Activated T-cell treated with anti-CD3 and anti-CD28 coated beads, Interleukin-2, amount 50 U/mL, for 4 hours (primary cell): Measurements from ENCODE around the gene REP15. TPM values are rescaled to one million over a fixed set of nuclear protein-coding genes. Genes with fewer than 3 reads are reported as not detected.
"Not testable (repeated sequence)": the region's sequence is repeated elsewhere in the genome, so short reads cannot be mapped to it uniquely, and the experiment has no call there.

Experiments used
- ATAC-seq, 2 donors: fragments of 200-7000 bp; cut with Tn5 transposase; one replicate each; pipeline ENCODE4 v1.10.0; 2021
- DNase-seq: peaks from one replicate; pipeline ENCODE4 v3.0.0-alpha.2; 2020
- H3K27me3 Mint-ChIP-seq: one replicate; pipeline ENCODE4 v1.8.0; 2021; ENCODE audit warnings: low read depth, mixed read lengths
- H3K36me3 Mint-ChIP-seq: one replicate; pipeline ENCODE4 v1.8.0; 2022; ENCODE audit warnings: mixed read lengths; ENCODE audit not compliant: insufficient read depth
- H3K4me1 Mint-ChIP-seq: one replicate; pipeline ENCODE4 v1.8.0; 2021; ENCODE audit warnings: low read depth, mixed read lengths
- H3K4me3 Mint-ChIP-seq: one replicate; pipeline ENCODE4 v1.8.0; 2021; ENCODE audit warnings: mild to moderate bottlenecking, moderate library complexity, mixed read lengths
- H3K9me3 Mint-ChIP-seq: one replicate; pipeline ENCODE4 v1.8.0; 2021; ENCODE audit warnings: mixed read lengths
- total RNA-seq, 3 donors: library from RNA; stranded (reverse); gene quantifications; one replicate each; pipeline ENCODE4 v1.2.1, GENCODE V29; 2021

Gene REP15, protein sequence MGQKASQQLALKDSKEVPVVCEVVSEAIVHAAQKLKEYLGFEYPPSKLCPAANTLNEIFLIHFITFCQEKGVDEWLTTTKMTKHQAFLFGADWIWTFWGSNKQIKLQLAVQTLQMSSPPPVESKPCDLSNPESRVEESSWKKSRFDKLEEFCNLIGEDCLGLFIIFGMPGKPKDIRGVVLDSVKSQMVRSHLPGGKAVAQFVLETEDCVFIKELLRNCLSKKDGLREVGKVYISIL
- total RNA-seq: under 1 TPM; 0.35 to 0.38 (median 0.37) TPM

- Mint-ChIP-seq H3K4me1 (no peaks in the 10 kb centered on the region), H3K36me3 (peaks cover 2% of the 10 kb centered on the region), H3K9me3 (no peaks in the 10 kb centered on the region), H3K27me3 (peaks cover 4% of the 10 kb centered on the region), H3K4me3 (no peak within 1 kb of the TSS)
- ATAC-seq: no peak
- DNase-seq: no peak
Observed at GRCh38 chr12:27696293-27696652, at the start of gene REP15. REP15 (plus strand) TSS chr12:27696447; CDS start chr12:27696563, 116 bp downstream.

DNA sequence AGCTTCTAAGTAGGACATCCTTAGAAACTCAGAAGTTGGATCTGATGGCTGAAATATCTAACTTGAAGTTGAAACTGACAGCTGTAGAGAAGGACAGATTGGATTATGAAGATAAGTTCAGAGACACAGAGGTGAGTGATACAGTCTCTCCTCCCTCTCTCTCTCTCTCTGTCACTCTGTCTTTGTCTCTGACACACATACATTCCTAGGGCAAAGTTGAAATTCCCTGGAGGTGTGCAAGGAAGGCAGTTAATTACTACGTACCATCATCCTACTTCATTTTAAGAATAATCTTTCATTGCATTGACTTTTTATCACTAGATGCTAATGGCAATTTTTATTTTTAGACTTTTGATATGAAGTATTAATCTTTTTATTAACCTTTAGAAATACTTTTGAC lies 46.2 kb upstream of the REP15 start:
- no peak overlapping the region for H3K4me3 Mint-ChIP-seq
- peaks cover 1% of the 10 kb centered on the region for H3K36me3 Mint-ChIP-seq
- H3K9me3 Mint-ChIP-seq: no peaks in the 10 kb centered on the region
- no peak for ATAC-seq
- H3K4me1 Mint-ChIP-seq: peaks cover 2% of the 10 kb centered on the region
- no peak for DNase-seq
- no peaks in the 10 kb centered on the region for H3K27me3 Mint-ChIP-seq

DNA sequence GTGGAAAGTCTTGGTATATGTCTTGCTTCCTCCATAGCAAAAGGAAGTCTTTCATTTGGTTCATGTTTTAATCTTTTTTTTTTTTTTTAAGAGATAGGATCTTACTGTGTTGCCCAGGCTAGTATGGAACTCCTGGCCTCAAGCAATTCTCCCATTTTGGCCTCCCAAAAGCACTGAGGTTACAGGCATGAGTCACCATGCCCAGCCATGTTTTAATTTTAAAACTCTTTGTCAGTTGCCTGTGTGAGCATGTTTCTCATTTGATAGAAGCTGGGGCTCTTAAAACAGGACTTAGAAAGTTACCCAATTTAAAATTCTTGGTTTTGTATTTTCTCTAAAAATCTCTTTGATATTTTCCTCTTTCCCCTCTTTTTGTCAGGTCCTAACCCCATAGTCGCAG lies 45.0 kb upstream of the REP15 start:
- Mint-ChIP-seq H3K36me3 (peaks cover 1% of the 10 kb centered on the region), H3K4me1 (peaks cover 2% of the 10 kb centered on the region), H3K4me3 (no peak overlapping the region), H3K27me3 (no peaks in the 10 kb centered on the region), H3K9me3 (no peaks in the 10 kb centered on the region)
- no peak for ATAC-seq
- no peak for DNase-seq

DNA sequence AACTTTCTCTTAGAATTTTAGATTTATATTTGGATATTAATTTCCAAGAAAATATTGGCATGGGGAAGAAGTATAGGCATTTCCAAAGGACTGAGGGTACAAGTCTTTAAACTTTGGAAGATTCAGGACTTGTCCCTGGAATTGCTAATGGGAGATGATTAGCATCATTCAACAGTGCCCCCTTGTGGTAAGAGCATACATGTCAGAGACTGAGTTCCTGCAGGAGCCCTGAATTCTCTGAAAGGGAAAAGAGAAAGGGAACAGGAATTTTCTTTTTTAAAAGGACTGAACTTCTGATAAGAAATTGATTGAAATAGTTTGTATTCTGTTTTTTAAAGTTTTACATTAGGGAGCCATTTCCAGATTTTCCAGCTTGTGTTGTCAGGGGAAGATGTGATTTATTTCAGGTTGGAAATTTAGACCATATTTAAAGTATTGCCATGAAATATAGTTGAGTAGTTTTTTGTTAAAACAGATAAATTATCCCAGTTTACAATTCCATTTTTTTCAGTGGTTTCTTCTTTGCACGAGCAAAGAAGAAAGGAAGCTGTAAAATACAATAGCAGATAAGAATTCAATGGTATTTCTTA lies 44.0 kb upstream of the REP15 start:
- H3K4me1 Mint-ChIP-seq: peaks cover 2% of the 10 kb centered on the region
- no peaks in the 10 kb centered on the region for H3K9me3 Mint-ChIP-seq
- DNase-seq (peak; percentile 7), ATAC-seq (no peak)
- no peaks in the 10 kb centered on the region for H3K27me3 Mint-ChIP-seq
- peaks cover 1% of the 10 kb centered on the region for H3K36me3 Mint-ChIP-seq
- no peak overlapping the region for H3K4me3 Mint-ChIP-seq

DNA sequence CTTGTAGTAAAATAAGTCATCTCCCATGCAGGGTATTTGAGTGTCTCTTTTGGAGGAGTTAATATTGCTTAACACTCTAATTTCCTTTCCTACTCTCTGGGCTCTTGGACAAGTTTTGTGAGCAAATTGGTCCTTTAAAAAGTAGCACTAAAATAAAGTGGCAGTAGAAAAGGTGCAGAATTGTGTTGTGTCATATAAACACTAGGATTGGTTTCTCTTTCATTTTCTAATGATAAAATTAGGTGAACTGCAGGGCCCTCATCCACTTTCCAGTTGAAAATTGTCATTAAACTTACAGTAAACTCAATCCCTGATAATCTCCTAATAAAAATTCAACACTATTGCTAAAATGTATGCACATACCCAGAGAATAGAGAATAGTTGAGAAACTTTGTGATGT lies 42.6 kb upstream of the REP15 start:
- H3K4me1 Mint-ChIP-seq: peaks cover 2% of the 10 kb centered on the region
- H3K36me3 Mint-ChIP-seq: no peaks in the 10 kb centered on the region
- H3K27me3 Mint-ChIP-seq: no peaks in the 10 kb centered on the region
- H3K4me3 Mint-ChIP-seq: no peak overlapping the region
- H3K9me3 Mint-ChIP-seq: no peaks in the 10 kb centered on the region
- ATAC-seq (no peak), DNase-seq (no peak)

GRCh38 chr12:27655476-27655875 lies 40.8 kb upstream of the REP15 start:
- not testable (repeated sequence) for H3K4me3 Mint-ChIP-seq, DNase-seq, ATAC-seq

DNA sequence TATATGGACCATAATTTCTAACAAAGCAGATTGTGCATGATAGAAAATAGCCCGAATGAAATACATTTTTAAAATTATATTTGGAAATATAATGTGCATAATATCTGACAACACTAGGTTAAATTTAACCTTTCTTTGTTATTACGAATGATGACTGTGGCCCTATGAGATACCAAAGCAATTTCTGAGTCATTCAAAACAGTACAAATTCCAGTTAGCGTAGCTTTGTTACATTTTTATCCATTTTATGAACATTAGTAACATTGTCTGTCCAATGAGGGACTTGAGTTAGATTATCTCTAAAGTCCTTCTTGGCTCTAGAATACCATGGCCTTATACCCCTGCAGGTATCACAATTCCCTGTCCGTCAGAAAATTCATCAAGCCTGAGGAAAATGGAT lies 39.0 kb upstream of the REP15 start:
- H3K9me3 Mint-ChIP-seq: no peaks in the 10 kb centered on the region
- DNase-seq (no peak), ATAC-seq (no peak)
- H3K4me1 Mint-ChIP-seq: peaks cover 2% of the 10 kb centered on the region
- no peaks in the 10 kb centered on the region for H3K27me3 Mint-ChIP-seq
- H3K36me3 Mint-ChIP-seq: no peaks in the 10 kb centered on the region
- no peak overlapping the region for H3K4me3 Mint-ChIP-seq

More at GRCh38 chr12:27655476-27655875, 40.8 kb upstream of the REP15 start:
- H3K36me3 Mint-ChIP-seq, H3K27me3 Mint-ChIP-seq, H3K9me3 Mint-ChIP-seq, H3K4me1 Mint-ChIP-seq: not testable (repeated sequence)

DNA sequence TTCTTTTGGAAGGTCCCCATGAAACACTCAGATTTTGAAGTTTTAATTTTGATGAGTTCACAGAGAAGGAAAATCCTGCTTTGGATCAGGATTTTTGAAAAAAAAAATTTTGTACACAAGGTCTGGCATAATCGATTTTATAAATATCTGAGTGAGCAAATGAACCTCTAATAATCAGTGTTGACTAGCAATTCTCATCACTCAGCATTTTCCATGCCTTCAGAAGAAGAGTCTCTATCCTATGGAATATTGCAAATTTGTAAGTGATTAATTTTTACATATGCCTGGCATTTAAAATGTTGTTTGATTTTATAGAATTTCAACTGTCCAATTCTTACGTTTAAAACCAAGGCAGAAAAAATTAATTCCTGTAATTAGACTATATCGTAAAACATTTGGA lies 30.5 kb upstream of the REP15 start:
- Mint-ChIP-seq H3K36me3 (peaks cover 9% of the 10 kb centered on the region), H3K4me1 (no peaks in the 10 kb centered on the region), H3K4me3 (no peak overlapping the region), H3K9me3 (no peaks in the 10 kb centered on the region), H3K27me3 (no peaks in the 10 kb centered on the region)
- ATAC-seq: no peak
- DNase-seq: no peak

- ATAC-seq: no peak
- no peaks in the 10 kb centered on the region for H3K4me1 Mint-ChIP-seq
- DNase-seq: no peak
- no peaks in the 10 kb centered on the region for H3K9me3 Mint-ChIP-seq
- H3K36me3 Mint-ChIP-seq: peaks cover 9% of the 10 kb centered on the region
- no peak overlapping the region for H3K4me3 Mint-ChIP-seq
- no peaks in the 10 kb centered on the region for H3K27me3 Mint-ChIP-seq
Observed at GRCh38 chr12:27666510-27666909, 29.7 kb upstream of the REP15 start.

DNA sequence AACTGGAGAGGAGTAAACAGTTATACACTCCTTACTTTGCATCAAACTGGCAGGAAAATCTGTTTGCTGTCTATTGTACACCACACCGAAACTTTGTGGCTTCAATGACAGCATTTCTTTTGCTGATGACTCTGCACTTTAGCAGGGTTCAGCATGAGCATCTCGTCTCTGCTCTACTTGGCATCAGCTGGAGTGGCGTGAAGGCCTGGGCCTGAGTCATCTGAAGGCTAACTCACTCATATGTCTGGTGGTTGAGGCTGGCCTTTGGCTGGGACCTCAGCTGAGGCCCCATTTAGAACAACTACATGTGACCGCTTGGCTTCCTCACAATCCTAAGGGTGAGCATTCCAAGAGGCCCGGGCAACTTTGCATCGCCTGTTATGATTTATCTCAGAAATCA lies 28.7 kb upstream of the REP15 start:
- no peak for ATAC-seq
- Mint-ChIP-seq H3K9me3 (no peaks in the 10 kb centered on the region), H3K4me3 (no peak overlapping the region), H3K36me3 (peaks cover 9% of the 10 kb centered on the region), H3K4me1 (no peaks in the 10 kb centered on the region), H3K27me3 (no peaks in the 10 kb centered on the region)
- DNase-seq: no peak

GRCh38 chr12:27672051-27672450 lies 24.2 kb upstream of the REP15 start:
- H3K27me3 Mint-ChIP-seq: no peaks in the 10 kb centered on the region
- no peak for DNase-seq
- H3K4me3 Mint-ChIP-seq: no peak overlapping the region
- H3K4me1 Mint-ChIP-seq: no peaks in the 10 kb centered on the region
- ATAC-seq: no peak
- H3K36me3 Mint-ChIP-seq: peaks cover 10% of the 10 kb centered on the region
- H3K9me3 Mint-ChIP-seq: no peaks in the 10 kb centered on the region

- Mint-ChIP-seq H3K4me3 (no peak overlapping the region), H3K27me3 (no peaks in the 10 kb centered on the region), H3K36me3 (peaks cover 7% of the 10 kb centered on the region), H3K4me1 (no peaks in the 10 kb centered on the region), H3K9me3 (no peaks in the 10 kb centered on the region)
- no peak for ATAC-seq
- no peak for DNase-seq
Observed at GRCh38 chr12:27672643-27673042, 23.6 kb upstream of the REP15 start.

- no peak for ATAC-seq
- DNase-seq: no peak
- Mint-ChIP-seq H3K27me3 (no peaks in the 10 kb centered on the region), H3K36me3 (peaks cover 3% of the 10 kb centered on the region), H3K4me1 (no peaks in the 10 kb centered on the region), H3K9me3 (no peaks in the 10 kb centered on the region), H3K4me3 (no peak overlapping the region)
Observed at GRCh38 chr12:27673101-27673718, 23.0 kb upstream of the REP15 start.

DNA sequence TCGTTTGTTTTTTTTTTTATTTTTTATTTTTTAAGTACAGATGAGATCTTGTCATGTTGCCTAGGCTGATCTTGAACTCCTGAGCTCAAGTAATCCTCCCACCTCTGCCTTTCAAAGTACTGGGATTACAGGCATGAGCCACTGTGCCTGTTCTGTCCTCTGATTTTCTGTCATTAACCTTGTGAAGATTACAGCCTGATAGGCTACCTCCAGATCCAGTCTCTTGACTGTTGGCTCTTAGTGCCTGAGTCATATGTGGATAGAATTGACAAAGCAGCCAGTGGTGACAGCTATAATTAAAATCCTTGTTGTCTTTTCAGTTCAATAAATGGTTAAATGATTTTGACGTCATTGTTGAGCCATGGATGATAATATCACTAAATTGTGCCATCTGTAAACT lies 21.3 kb upstream of the REP15 start:
- Mint-ChIP-seq H3K36me3 (peaks cover 2% of the 10 kb centered on the region), H3K9me3 (no peaks in the 10 kb centered on the region), H3K4me3 (no peak overlapping the region), H3K27me3 (no peaks in the 10 kb centered on the region), H3K4me1 (no peaks in the 10 kb centered on the region)
- DNase-seq (no peak), ATAC-seq (no peak)

GRCh38 chr12:27680619-27681018 lies 15.6 kb upstream of the REP15 start:
- Mint-ChIP-seq H3K4me3 (no peak overlapping the region), H3K9me3 (no peaks in the 10 kb centered on the region), H3K36me3 (peaks cover 5% of the 10 kb centered on the region), H3K4me1 (no peaks in the 10 kb centered on the region), H3K27me3 (no peaks in the 10 kb centered on the region)
- no peak for DNase-seq
- ATAC-seq: no peak
